Stimulated activated CD4-positive, alpha-beta T cell treated with anti-CD3 and anti-CD28 coated beads, Interleukin-4, amount 100 ng/mL, for 48 hours (primary cell): Measurements from ENCODE around the gene CABLES2.

ENCODE experiments used
- DNase-seq, 2 donors: peaks; one replicate each; pipeline ENCODE4 v3.0.0-alpha.2; 2020; ENCODE audit warnings: low read depth in 2 of 2

Gene CABLES2

GRCh38 chr20:62417981-62418708 lies 11.1 kb upstream of the CABLES2 start:
- DNase-seq, result no peak

- DNase-seq, result no peak
These were observed 9.9 kb upstream of the CABLES2 start for GRCh38 chr20:62416651-62417637.

- no peak for DNase-seq
These were observed 8.4 kb upstream of the CABLES2 start for GRCh38 chr20:62415354-62416111.

- no peak for DNase-seq
These were observed 6.9 kb upstream of the CABLES2 start for GRCh38 chr20:62413896-62414481.

- DNase-seq, result no peak
These were observed 6.0 kb upstream of the CABLES2 start for GRCh38 chr20:62413025-62413570.

- no peak for DNase-seq
These were observed 5.3 kb upstream of the CABLES2 start for GRCh38 chr20:62412194-62413024.

- DNase-seq, result no peak
These were observed 4.6 kb upstream of the CABLES2 start for GRCh38 chr20:62411479-62412193.

GRCh38 chr20:62410746-62411478 lies 3.8 kb upstream of the CABLES2 start:
- no peak for DNase-seq

- no peak for DNase-seq
These were observed 3.1 kb upstream of the CABLES2 start for GRCh38 chr20:62409931-62410745.

- DNase-seq, result no peak
These were observed 2.2 kb upstream of the CABLES2 start for GRCh38 chr20:62409086-62409853.

- no peak for DNase-seq
These were observed 1.6 kb upstream of the CABLES2 start for GRCh38 chr20:62408640-62409039.

- DNase-seq, result no peak
These were observed 970 bp upstream of the CABLES2 start for GRCh38 chr20:62408055-62408454.

GRCh38 chr20:62406635-62407176 lies 379 bp downstream of the CABLES2 start:
- no peak for DNase-seq

GRCh38 chr20:62405981-62406513 lies 1.0 kb downstream of the CABLES2 start:
- no peak for DNase-seq

- no peak for DNase-seq
These were observed 1.7 kb downstream of the CABLES2 start for GRCh38 chr20:62405108-62405980.

- DNase-seq, result no peak
These were observed 2.4 kb downstream of the CABLES2 start for GRCh38 chr20:62404761-62405107.
